Activated CD8-positive, alpha-beta memory T cell treated with anti-CD3 and anti-CD28 coated beads for 48 hours (primary cell): ENCODE measurements around the gene FHIT.
"Not testable (repeated sequence)": the region's sequence is repeated elsewhere in the genome, so short reads cannot be mapped to it uniquely, and the experiment has no call there.

Experiments
- DNase-seq, 3 experiments: peaks; one replicate each; pipeline ENCODE4 v3.0.0-alpha.2; 2020; ENCODE audit warnings: low read depth in 2 of 3, low spot score in 2 of 3

FHIT gene

GRCh38 chr3:61065451-61066011 lies 185.7 kb downstream of the FHIT start:
- no peak for DNase-seq

- DNase-seq: no peak
Measured at GRCh38 chr3:61061092-61061723, 190.0 kb downstream of the FHIT start.

GRCh38 chr3:61060411-61060861 lies 190.8 kb downstream of the FHIT start:
- no peak for DNase-seq

- DNase-seq: no peak
Measured at GRCh38 chr3:61058836-61059235, 192.4 kb downstream of the FHIT start.

GRCh38 chr3:61057464-61057863 lies 193.8 kb downstream of the FHIT start:
- no peak for DNase-seq

- DNase-seq: no peak
Measured at GRCh38 chr3:61055447-61055846, 195.8 kb downstream of the FHIT start.

- DNase-seq: no peak
Measured at GRCh38 chr3:61053781-61054496, 197.3 kb downstream of the FHIT start.

GRCh38 chr3:61052851-61053250 lies 198.4 kb downstream of the FHIT start:
- DNase-seq: no peak

GRCh38 chr3:61051666-61052065 lies 199.6 kb downstream of the FHIT start:
- no peak for DNase-seq

GRCh38 chr3:61045169-61045568 lies 206.1 kb downstream of the FHIT start:
- not testable (repeated sequence) for DNase-seq

GRCh38 chr3:61043156-61043555 lies 208.1 kb downstream of the FHIT start:
- DNase-seq: no peak

- DNase-seq: no peak
Measured at GRCh38 chr3:61040618-61041017, 210.6 kb downstream of the FHIT start.

GRCh38 chr3:61035573-61035972 lies 215.7 kb downstream of the FHIT start:
- DNase-seq: no peak

GRCh38 chr3:61032991-61033390 lies 218.3 kb downstream of the FHIT start:
- DNase-seq: no peak

GRCh38 chr3:61031503-61031902 lies 219.7 kb downstream of the FHIT start:
- DNase-seq: no peak

GRCh38 chr3:61030469-61031035 lies 220.7 kb downstream of the FHIT start:
- DNase-seq: no peak

- no peak for DNase-seq
Measured at GRCh38 chr3:61029194-61029593, 222.1 kb downstream of the FHIT start.

GRCh38 chr3:61018807-61019206 lies 232.4 kb downstream of the FHIT start:
- no peak for DNase-seq

- not testable (repeated sequence) for DNase-seq
Measured at GRCh38 chr3:61017028-61017427, 234.2 kb downstream of the FHIT start.

- DNase-seq: no peak
Measured at GRCh38 chr3:61015859-61016258, 235.4 kb downstream of the FHIT start.

GRCh38 chr3:61015408-61015807 lies 235.8 kb downstream of the FHIT start:
- DNase-seq: no peak

GRCh38 chr3:61008998-61009380 lies 242.3 kb downstream of the FHIT start:
- no peak for DNase-seq
